GM23248 (cell line): ENCODE measurements around the gene CYB561A3. TPM values are rescaled to one million over a fixed set of nuclear protein-coding genes. Genes with fewer than 3 reads are reported as not detected.

Experiments
- DNase-seq: peaks from one replicate; pipeline ENCODE4 v3.0.0-alpha.2; 2015
- H2AFZ ChIP-seq: fragments of 200-600 bp; sonication (generic); 2 replicates; pipeline ENCODE4 v1.6.1; 2016; ENCODE audit warnings: antibody characterized with exemption
- H3F3A ChIP-seq: fragments of 200-600 bp; sonication (generic); 2 replicates; pipeline ENCODE4 v1.6.1; 2016; ENCODE audit warnings: mild to moderate bottlenecking, antibody characterized with exemption, mixed run types; ENCODE audit not compliant: insufficient read depth
- H3K27ac ChIP-seq: fragments of 200-600 bp; sonication (generic); 2 replicates; pipeline ENCODE4 v1.5.1; 2016; ENCODE audit warnings: mild to moderate bottlenecking
- H3K27me3 ChIP-seq: fragments of 200-600 bp; sonication (generic); replicated peaks from 2 replicates; pipeline ENCODE4 v1.6.1; 2016; ENCODE audit warnings: mild to moderate bottlenecking; ENCODE audit not compliant: insufficient read depth
- H3K36me3 ChIP-seq: fragments of 200-600 bp; sonication (generic); 2 replicates; pipeline ENCODE4 v1.6.1; 2016; ENCODE audit warnings: low read depth, mild to moderate bottlenecking
- H3K4me1 ChIP-seq: fragments of 200-600 bp; sonication (generic); 2 replicates; pipeline ENCODE4 v1.6.1; 2016; ENCODE audit warnings: mild to moderate bottlenecking; ENCODE audit not compliant: insufficient read depth
- H3K4me2 ChIP-seq: fragments of 200-600 bp; sonication (generic); one replicate; pipeline ENCODE4 v1.6.1; 2016; ENCODE audit warnings: mild to moderate bottlenecking; ENCODE audit not compliant: unreplicated experiment
- H3K4me3 ChIP-seq: fragments of 200-600 bp; sonication (generic); 2 replicates; pipeline ENCODE4 v1.5.1; 2016; ENCODE audit warnings: mild to moderate bottlenecking
- H3K79me2 ChIP-seq: fragments of 200-600 bp; sonication (generic); 2 replicates; pipeline ENCODE4 v1.6.1; 2016; ENCODE audit warnings: mild to moderate bottlenecking; ENCODE audit not compliant: insufficient read depth
- H3K9ac ChIP-seq: fragments of 200-600 bp; sonication (generic); 2 replicates; pipeline ENCODE4 v1.6.1; 2016; ENCODE audit warnings: mild to moderate bottlenecking
- H3K9me2 ChIP-seq: fragments of 200-600 bp; sonication (generic); 2 replicates; pipeline ENCODE4 v1.6.1; 2016; ENCODE audit warnings: mixed run types, mild to moderate bottlenecking, moderate library complexity; ENCODE audit not compliant: insufficient read depth
- H3K9me3 ChIP-seq: fragments of 200-600 bp; sonication (generic); one replicate; pipeline ENCODE4 v1.6.1; 2017; ENCODE audit warnings: low read depth
- H4K20me1 ChIP-seq: fragments of 200-600 bp; sonication (generic); 2 replicates; pipeline ENCODE4 v1.6.0; 2016; ENCODE audit not compliant: insufficient read depth
- EZH2 ChIP-seq: fragments of 200-600 bp; sonication (generic); IDR thresholded peaks from 2 replicates; pipeline ENCODE4 v1.6.1; 2018; ENCODE audit warnings: antibody characterized with exemption, mild to moderate bottlenecking; ENCODE audit not compliant: insufficient read depth, poor library complexity, severe bottlenecking
- EZH2phosphoT487 ChIP-seq: fragments of 200-600 bp; sonication (generic); IDR thresholded peaks from 2 replicates; pipeline ENCODE4 v1.6.1; 2018; ENCODE audit warnings: antibody characterized with exemption, moderate library complexity, mild to moderate bottlenecking, low read depth; ENCODE audit not compliant: insufficient read depth
- WGBS, 2 experiments: methylation state at CpG; one replicate each; pipeline ENCODE4 v1.1.6; 2015 to 2017; ENCODE audit warnings: low lambda C conversion rate in 2 of 2, low coverage in 1 of 2; ENCODE audit errors: missing lambda C conversion rate in 2 of 2; 5-methylcytosine and 5-hydroxymethylcytosine counted together
- in situ Hi-C: fragments of 300-500 bp; cut with MboI; formaldehyde crosslinking; loops from 2 replicates; pipeline ENCODE4 v1.15.0; 2020
- polyA plus RNA-seq: library from polyadenylated mRNA; unstranded; fragments of >200 nt; fragmentation: Nextera tagmentation; extraction: Ambion mirVana; gene quantifications from 2 replicates; pipeline ENCODE4 v1.2.1, GENCODE V29; 2016
- total RNA-seq: library from RNA; depleted of rRNA; stranded (reverse); fragments of >200 nt; shearing (Covaris generic); gene quantifications from 2 replicates; pipeline ENCODE4 v1.2.3, GENCODE V29; 2014

The CYB561A3 gene
- total and polyA plus RNA-seq, 2 experiments from 2014 or later = 42.9 to 49.0 TPM

GRCh38 chr11:61334434-61335354 is 27.0 kb downstream of the CYB561A3 start:
- Histone ChIP-seq H3K27me3 (no peaks in the 10 kb centered on the region), H2AFZ (no peak overlapping the region), H3K36me3 (no peaks in the 10 kb centered on the region), H3F3A (peaks cover 34% of the 10 kb centered on the region; the same call in 1 of the 2 replicates), H3K79me2 (peaks cover 33% of the 10 kb centered on the region), H3K9me2 (no peaks in the 10 kb centered on the region), H3K27ac (no peak overlapping the region), H3K4me3 (no peak overlapping the region), H3K4me2 (no peak overlapping the region), H4K20me1 (no peaks in the 10 kb centered on the region), H3K9ac (no peak overlapping the region), H3K9me3 (no peaks in the 10 kb centered on the region), H3K4me1 (peaks cover 22% of the 10 kb centered on the region)
- peak; percentile 68 for DNase-seq
- in situ Hi-C loops = loop anchor here (5.0 kb wide), 1 partner anchor 53 kb away; no protein-coding TSS in a partner anchor
- TF ChIP-seq EZH2phosphoT487 (no peak), EZH2 (no peak)
- 80 to 82% methylated on average over 16 of the region's 16 CpGs for WGBS, 2 experiments

- peaks cover 39% of the 10 kb centered on the region for H3F3A ChIP-seq
- no peaks in the 10 kb centered on the region for H4K20me1 ChIP-seq
- peak overlapping the region; percentile 92 for H3K27ac ChIP-seq
- H3K27me3 ChIP-seq = no peaks in the 10 kb centered on the region
- H3K9ac ChIP-seq = peak overlapping the region; percentile 100
- H3K4me1 ChIP-seq = peaks cover 28% of the 10 kb centered on the region
- peak overlapping the region; percentile 93 for H3K4me3 ChIP-seq
- peaks cover 42% of the 10 kb centered on the region for H3K79me2 ChIP-seq
- in situ Hi-C loops = no loop called here
- no peaks in the 10 kb centered on the region for H3K9me3 ChIP-seq
- H3K36me3 ChIP-seq = peaks cover 7% of the 10 kb centered on the region; the same call in 1 of the 2 replicates
- peak overlapping the region; percentile 98 for H3K4me2 ChIP-seq
- WGBS, 2 experiments = 32 to 34% methylated on average over 19 of the region's 19 CpGs
- H2AFZ ChIP-seq = peak overlapping the region; percentile 84
- no peak for TF ChIP-seq EZH2
- TF ChIP-seq EZH2phosphoT487 = no peak
- no peak for DNase-seq
- H3K9me2 ChIP-seq = no peaks in the 10 kb centered on the region
Measured at GRCh38 chr11:61333550-61334433, 27.9 kb downstream of the CYB561A3 start.

DNA sequence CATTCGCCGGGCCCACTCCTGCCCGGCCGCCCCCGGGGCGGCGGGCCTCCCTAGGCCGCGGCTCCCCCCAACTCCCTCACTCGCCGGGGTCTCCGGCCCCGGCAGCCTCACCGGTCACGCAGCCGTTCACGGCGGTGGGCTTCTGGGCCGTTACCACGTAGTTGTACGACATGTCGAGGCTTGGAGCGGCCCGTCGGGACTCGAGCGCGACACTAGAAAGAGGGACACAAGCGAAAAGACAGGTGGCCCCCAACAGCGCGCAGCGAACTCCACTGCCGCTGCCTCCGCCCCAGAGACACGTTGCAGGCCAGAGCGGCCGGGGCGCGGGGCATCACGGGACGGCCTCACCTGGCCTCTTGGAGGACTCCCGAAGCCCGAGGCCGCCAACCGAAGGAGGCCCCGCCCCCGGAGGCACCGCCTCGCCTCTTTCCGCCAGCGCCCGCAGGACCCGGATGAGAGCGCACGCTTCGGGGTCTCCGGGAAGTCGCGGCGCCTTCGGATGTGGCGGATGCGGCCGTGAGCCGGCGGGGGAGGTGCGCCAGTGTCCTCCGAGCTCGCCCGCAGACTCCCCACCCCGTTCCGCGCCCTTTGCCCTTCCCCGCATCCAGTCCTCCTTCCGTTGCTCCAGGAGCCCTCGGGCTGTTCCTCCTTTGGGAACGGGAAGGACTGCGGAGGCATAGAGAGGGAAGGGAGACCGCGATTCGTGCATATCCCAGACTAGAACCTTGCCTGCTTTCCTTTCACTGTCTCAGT is 28.7 kb downstream of the CYB561A3 start, which contains the start of the genes DDB1 and TKFC:
TSS of gene DDB1 (minus strand) at position 309 of the 753 bp plus-strand sequence. CDS start at position 172, 137 bp downstream.
TSS of gene TKFC (plus strand) at position 432 of the 753 bp plus-strand sequence. CDS start 1,501 bp downstream, outside the sequence.
- peak; percentile 95 for DNase-seq
- peaks cover 50% of the 10 kb centered on the region for H3K79me2 ChIP-seq
- H3K27me3 ChIP-seq = no peaks in the 10 kb centered on the region
- H3K4me3 ChIP-seq = peak within 1 kb of the TSS; percentile 93
- TF ChIP-seq EZH2phosphoT487 (no peak), EZH2 (no peak)
- no peaks in the 10 kb centered on the region for H3K9me3 ChIP-seq
- peaks cover 7% of the 10 kb centered on the region; the same call in 1 of the 2 replicates for H3K36me3 ChIP-seq
- H4K20me1 ChIP-seq = no peaks in the 10 kb centered on the region
- 1% methylated on average over 61 to 68 of the region's 81 CpGs for WGBS, 2 experiments
- peaks cover 45% of the 10 kb centered on the region for H3F3A ChIP-seq
- no peaks in the 10 kb centered on the region for H3K9me2 ChIP-seq
- peak within 1 kb of the TSS; percentile 92 for H3K27ac ChIP-seq
- peak within 1 kb of the TSS; percentile 100 for H3K9ac ChIP-seq
- in situ Hi-C loops = no loop called here
- H3K4me1 ChIP-seq = peaks cover 33% of the 10 kb centered on the region
- H2AFZ ChIP-seq = peak within 1 kb of the TSS; percentile 84
- peak within 1 kb of the TSS; percentile 98 for H3K4me2 ChIP-seq
